SK-N-SH (cell line): ENCODE results near the gene KRT40. TPM values are rescaled to one million over a fixed set of nuclear protein-coding genes. Genes with fewer than 3 reads are reported as not detected.

ENCODE experiments used
- CTCF ChIA-PET: fragments of 300-600, 350-600 bp; formaldehyde crosslinking; extraction: SDS; loops from one replicate; lab custom pipeline; 2021; lab: Yijun Ruan, JAX
- POLR2A ChIA-PET: fragments of 350-600 bp; sonication (Branson Sonifier 250); formaldehyde crosslinking; extraction: SDS; loops from one replicate; lab custom pipeline; 2020; ENCODE audit warnings: antibody characterized with exemption, inconsistent platforms; lab: Yijun Ruan, JAX
- DNase-seq: peaks from one replicate; pipeline ENCODE4 v3.0.0; 2012
- H2AFZ ChIP-seq: fragments of 200-600 bp; sonication (generic); 2 replicates; pipeline ENCODE4 v1.8.1; 2016; ENCODE audit warnings: antibody characterized with exemption, mild to moderate bottlenecking, low read depth
- H3F3A ChIP-seq: fragments of 200-600 bp; sonication (generic); replicated peaks from 2 replicates; pipeline ENCODE3; 2016; ENCODE audit warnings: antibody characterized with exemption, mild to moderate bottlenecking; ENCODE audit not compliant: insufficient read depth
- H3K27ac ChIP-seq, 2 experiments: fragments of 200-500 bp in 1 of 2; fragments of 200-600 bp in 1 of 2; sonication (Bioruptor generic) in 1 of 2; sonication (generic), shearing (Covaris generic) in 1 of 2; 2 replicates each; pipeline versions ENCODE4 v1.5.1 to v1.6.1; 2014 to 2016; ENCODE audit warnings: low read depth in 2 of 2, inconsistent platforms in 1 of 2, low read length in 1 of 2, mild to moderate bottlenecking in 1 of 2, mixed read lengths in 1 of 2
- H3K27me3 ChIP-seq: fragments of 200-600 bp; sonication (generic), shearing (Covaris generic); 2 replicates; pipeline ENCODE4 v1.6.1; 2016; ENCODE audit warnings: mixed run types; ENCODE audit not compliant: insufficient read depth
- H3K36me3 ChIP-seq, 2 experiments: fragments of 200-500 bp in 1 of 2; fragments of 200-600 bp in 1 of 2; sonication (Bioruptor generic) in 1 of 2; sonication (generic) in 1 of 2; replicated peaks in 1 of 2; 2 replicates each; pipeline versions ENCODE3 to v1.5.1; 2014 to 2016; ENCODE audit warnings: low read length in 1 of 2, mild to moderate bottlenecking in 1 of 2; ENCODE audit not compliant: insufficient read depth in 2 of 2, control insufficient read depth in 1 of 2
- H3K4me1 ChIP-seq, 2 experiments: fragments of 200-500 bp in 1 of 2; fragments of 200-600 bp in 1 of 2; sonication (Bioruptor generic) in 1 of 2; sonication (generic), shearing (Covaris generic) in 1 of 2; 2 replicates each; pipeline versions ENCODE4 v1.5.1 to v1.6.1; 2014 to 2016; ENCODE audit warnings: low read depth in 1 of 2, low read length in 1 of 2, mixed run types in 1 of 2; ENCODE audit not compliant: insufficient read depth in 2 of 2, control insufficient read depth in 1 of 2
- H3K4me2 ChIP-seq: fragments of 200-600 bp; sonication (generic), shearing (Covaris generic); 2 replicates; pipeline ENCODE4 v1.6.1; 2017; ENCODE audit warnings: mixed run types
- H3K4me3 ChIP-seq, 2 experiments: fragments of 200-500 bp in 1 of 2; fragments of 200-600 bp in 1 of 2; sonication (Bioruptor generic) in 1 of 2; sonication (generic), shearing (Covaris generic) in 1 of 2; 2 replicates each; pipeline versions ENCODE4 v1.5.1 to v1.8.1; 2014 to 2016; ENCODE audit warnings: low read depth in 2 of 2, inconsistent platforms in 1 of 2, low read length in 1 of 2, mild to moderate bottlenecking in 1 of 2, mixed read lengths in 1 of 2, moderate library complexity in 1 of 2
- H3K79me2 ChIP-seq: fragments of 200-600 bp; sonication (generic); 2 replicates; pipeline ENCODE4 v1.8.1; 2017; ENCODE audit warnings: mild to moderate bottlenecking; ENCODE audit not compliant: insufficient read depth
- H3K9ac ChIP-seq: fragments of 200-600 bp; sonication (generic); 2 replicates; pipeline ENCODE4 v1.6.1; 2017; ENCODE audit warnings: mixed run types
- H3K9me2 ChIP-seq: fragments of 200-600 bp; sonication (generic); 2 replicates; pipeline ENCODE4 v1.6.1; 2017; ENCODE audit warnings: mixed run types
- H3K9me3 ChIP-seq: fragments of 200-600 bp; sonication (generic); 2 replicates; pipeline ENCODE4 v1.6.1; 2017; ENCODE audit warnings: mixed run types, mild to moderate bottlenecking, moderate library complexity
- H4K20me1 ChIP-seq: fragments of 200-600 bp; sonication (generic); 2 replicates; pipeline ENCODE4 v1.6.1; 2017; ENCODE audit warnings: mild to moderate bottlenecking, mixed run types; ENCODE audit not compliant: insufficient read depth
- CHD2 ChIP-seq: fragments of 150-350 bp; IDR thresholded peaks from 2 replicates; pipeline ENCODE4 v1.6.1; 2018; ENCODE audit warnings: low read length; ENCODE audit not compliant: partially characterized antibody
- EZH2phosphoT487 ChIP-seq: fragments of 200-600 bp; sonication (generic); IDR thresholded peaks from 2 replicates; pipeline ENCODE4 v1.6.1; 2017; ENCODE audit warnings: low read depth, mixed run types, mild to moderate bottlenecking, antibody characterized with exemption, moderate library complexity, borderline replicate concordance
- FOSL2 ChIP-seq: IDR thresholded peaks from 2 replicates; pipeline ENCODE4 v1.4.0; 2012; ENCODE audit warnings: low read depth, mild to moderate bottlenecking, moderate library complexity, borderline replicate concordance
- FOXJ3 ChIP-seq: sonication (generic); formaldehyde crosslinking; IDR thresholded peaks from 2 replicates; pipeline ENCODE4 v1.5.1; 2020; ENCODE audit warnings: mild to moderate bottlenecking, missing genetic modification reagents
- FOXM1 ChIP-seq: IDR thresholded peaks from 2 replicates; pipeline ENCODE4 v1.4.0; 2012; ENCODE audit warnings: low read depth, mild to moderate bottlenecking
- GABPA ChIP-seq: IDR thresholded peaks from 2 replicates; pipeline ENCODE4 v1.4.0; 2012; ENCODE audit warnings: low read depth, mild to moderate bottlenecking
- GATA2 ChIP-seq: sonication (generic); formaldehyde crosslinking; IDR thresholded peaks from 2 replicates; pipeline ENCODE4 v1.5.0; 2020; ENCODE audit warnings: mild to moderate bottlenecking, missing genetic modification reagents
- NFIC ChIP-seq: IDR thresholded peaks from 2 replicates; pipeline ENCODE4 v1.4.0; 2012; ENCODE audit warnings: borderline replicate concordance
- NRF1 ChIP-seq: IDR thresholded peaks from 2 replicates; pipeline ENCODE4 v1.6.1; 2012; ENCODE audit warnings: low read depth, mild to moderate bottlenecking, low read length
- POLR2AphosphoS5 ChIP-seq: IDR thresholded peaks from 2 replicates; pipeline ENCODE4 v1.6.1; 2012; ENCODE audit warnings: low read depth, low read length
- RAD21 ChIP-seq: IDR thresholded peaks from 2 replicates; pipeline ENCODE4 v1.6.1; 2012; ENCODE audit warnings: mild to moderate bottlenecking, low read length
- RFX5 ChIP-seq: IDR thresholded peaks from 2 replicates; pipeline ENCODE4 v1.6.1; 2012; ENCODE audit warnings: mild to moderate bottlenecking, improper control_type of control experiment, low read length
- RXRA ChIP-seq: IDR thresholded peaks from 2 replicates; pipeline ENCODE4 v1.4.0; 2012; ENCODE audit warnings: low read depth, mild to moderate bottlenecking, borderline replicate concordance
- SIN3A ChIP-seq: IDR thresholded peaks from 2 replicates; pipeline ENCODE4 v1.6.1; 2012; ENCODE audit warnings: low read depth, mild to moderate bottlenecking, low read length, moderate library complexity, borderline replicate concordance
- TEAD4 ChIP-seq: IDR thresholded peaks from 2 replicates; pipeline ENCODE4 v1.4.0; 2012; ENCODE audit warnings: mild to moderate bottlenecking, borderline replicate concordance; ENCODE audit not compliant: insufficient read depth
- WGBS: methylation state at CpG from one replicate; pipeline ENCODE4 v1.1.6; 2017; ENCODE audit warnings: low lambda C conversion rate; 5-methylcytosine and 5-hydroxymethylcytosine counted together
- polyA plus RNA-seq, 3 experiments: library from polyadenylated mRNA; depleted of rRNA; stranded (reverse); fragments of >200 nt; gene quantifications; 2 replicates each; pipeline ENCODE4 v1.2.3, GENCODE V29; 2012
- TF ChIP-seq, protein P1 (sequence below): IDR thresholded peaks from 2 replicates; pipeline ENCODE4; 2012
- TF ChIP-seq, protein P2 (sequence below): IDR thresholded peaks from 2 replicates; pipeline ENCODE4 v1.4.0; 2012; ENCODE audit warnings: low read depth

Gene KRT40
- polyA plus RNA-seq, 1 of the 3 experiments (the other 2 are of a cell fraction), result not detected

DNA sequence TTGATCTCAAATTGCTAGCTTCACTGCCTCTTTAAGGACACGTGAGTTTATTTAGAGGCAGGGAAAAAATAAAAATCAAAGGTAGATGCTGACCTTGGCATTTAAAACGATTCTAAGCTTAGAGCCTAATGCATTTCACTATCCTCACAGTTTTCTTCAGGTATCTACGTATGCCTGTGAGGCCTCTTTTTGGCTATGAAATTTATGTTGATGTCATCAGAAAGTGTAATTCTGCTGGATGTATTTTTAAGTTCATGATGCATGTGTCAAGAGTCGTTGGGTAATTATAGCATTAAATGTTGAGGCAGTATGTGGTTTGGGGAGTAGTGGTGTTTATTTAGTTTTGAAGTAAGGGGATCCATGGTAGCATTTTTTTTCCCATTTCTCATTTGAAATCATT is 19.8 kb upstream of the KRT40 start:
- Histone ChIP-seq H3K27me3 (peaks cover 43% of the 10 kb centered on the region; the same call in 1 of the 2 replicates), H3K27ac (no peak overlapping the region), H3K9me2 (no peaks in the 10 kb centered on the region), H3K9ac (no peak overlapping the region), H2AFZ (no peak overlapping the region), H3K4me3 (no peak overlapping the region), H3F3A (no peaks in the 10 kb centered on the region), H3K4me2 (no peak overlapping the region), H3K9me3 (no peaks in the 10 kb centered on the region), H4K20me1 (no peaks in the 10 kb centered on the region), H3K79me2 (no peaks in the 10 kb centered on the region), H3K4me1 (no peaks in the 10 kb centered on the region), H3K36me3 (no peaks in the 10 kb centered on the region)
- 11% methylated on average over 4 of the region's 4 CpGs for WGBS
- POLR2A ChIA-PET, result no interaction called here
- no peak for DNase-seq
- CTCF ChIA-PET, result interaction anchor here (1.0 kb wide), 1 partner anchor 319 kb away, joined by 3 read pairs; no protein-coding TSS in a partner anchor
- no peak for TF ChIP-seq GATA2 (CRISPR knock-in tag)
- TF ChIP-seq RAD21, result no peak
- no peak for TF ChIP-seq POLR2AphosphoS5
- TF ChIP-seq, protein P1, sequence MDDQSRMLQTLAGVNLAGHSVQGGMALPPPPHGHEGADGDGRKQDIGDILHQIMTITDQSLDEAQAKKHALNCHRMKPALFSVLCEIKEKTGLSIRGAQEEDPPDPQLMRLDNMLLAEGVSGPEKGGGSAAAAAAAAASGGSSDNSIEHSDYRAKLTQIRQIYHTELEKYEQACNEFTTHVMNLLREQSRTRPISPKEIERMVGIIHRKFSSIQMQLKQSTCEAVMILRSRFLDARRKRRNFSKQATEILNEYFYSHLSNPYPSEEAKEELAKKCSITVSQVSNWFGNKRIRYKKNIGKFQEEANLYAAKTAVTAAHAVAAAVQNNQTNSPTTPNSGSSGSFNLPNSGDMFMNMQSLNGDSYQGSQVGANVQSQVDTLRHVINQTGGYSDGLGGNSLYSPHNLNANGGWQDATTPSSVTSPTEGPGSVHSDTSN, result no peak
- no peak for TF ChIP-seq EZH2phosphoT487
- TF ChIP-seq, protein P2, sequence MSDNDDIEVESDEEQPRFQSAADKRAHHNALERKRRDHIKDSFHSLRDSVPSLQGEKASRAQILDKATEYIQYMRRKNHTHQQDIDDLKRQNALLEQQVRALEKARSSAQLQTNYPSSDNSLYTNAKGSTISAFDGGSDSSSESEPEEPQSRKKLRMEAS, result no peak
- TF ChIP-seq TEAD4, result no peak
- no peak for TF ChIP-seq NFIC
- TF ChIP-seq GABPA, result no peak
- TF ChIP-seq FOXJ3, result no peak

DNA sequence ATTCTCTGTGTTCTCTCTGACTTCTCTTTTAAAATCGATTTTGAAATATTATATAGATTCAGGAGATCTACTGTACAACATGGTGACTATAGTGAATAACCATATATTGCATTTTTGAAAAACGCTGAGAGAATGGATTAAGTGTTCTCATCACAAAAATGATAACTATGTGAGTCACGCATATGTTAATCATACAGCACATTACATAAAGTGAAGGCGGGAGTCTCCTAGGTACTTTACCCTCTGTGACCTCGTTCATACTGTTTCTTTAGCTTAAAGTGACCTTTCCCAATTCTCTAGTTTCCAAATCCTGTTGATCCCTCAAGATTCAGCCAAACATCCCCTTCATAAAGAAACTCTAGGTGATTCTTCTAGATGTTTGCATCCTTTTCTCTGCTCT is 18.7 kb upstream of the KRT40 start:
- no peak overlapping the region for H2AFZ ChIP-seq

More for the DNA sequence above, 18.7 kb upstream of the KRT40 start:
- Histone ChIP-seq H3K9me2 (no peaks in the 10 kb centered on the region), H3K4me3 (no peak overlapping the region), H3K36me3 (no peaks in the 10 kb centered on the region), H3K4me1 (no peaks in the 10 kb centered on the region), H3K4me2 (no peak overlapping the region), H3K9me3 (no peaks in the 10 kb centered on the region), H3K27me3 (peaks cover 37% of the 10 kb centered on the region; the same call in 1 of the 2 replicates), H3K79me2 (no peaks in the 10 kb centered on the region), H3K9ac (no peak overlapping the region), H3F3A (no peaks in the 10 kb centered on the region), H4K20me1 (no peaks in the 10 kb centered on the region), H3K27ac (no peak overlapping the region)
- no peak for DNase-seq
- ChIA-PET POLR2A (no interaction called here), CTCF (no interaction called here)
- WGBS, result 4% methylated on average over 5 of the region's 5 CpGs
- TF ChIP-seq FOSL2 (no peak), RXRA (no peak), GABPA (no peak), NRF1 (no peak), CHD2 (no peak), FOXM1 (no peak), POLR2AphosphoS5 (no peak), SIN3A (no peak), RFX5 (no peak)
